H1 (cell line): ENCODE measurements around the gene AP4M1. TPM values are rescaled to one million over a fixed set of nuclear protein-coding genes. Genes with fewer than 3 reads are reported as not detected.

Experiments
- CTCF ChIA-PET: fragments of 300-600 bp; sonication (Branson Sonifier 250); formaldehyde crosslinking; loops from one replicate; lab custom pipeline; 2021; ENCODE audit not compliant: partially characterized antibody; lab: Charles Lee
- POLR2A ChIA-PET: fragments of 300-600 bp; sonication (Branson Sonifier 250); formaldehyde crosslinking; loops from one replicate; lab custom pipeline; 2021; ENCODE audit warnings: inconsistent platforms; ENCODE audit not compliant: partially characterized antibody; lab: Charles Lee
- DNase-seq, 2 experiments: peaks; one replicate each; pipeline versions ENCODE4 v3.0.0 to v3.0.0-alpha.2; 2010 to 2022; ENCODE audit warnings: low spot score in 2 of 2, low read depth in 1 of 2, mixed read lengths in 1 of 2
- FAIRE-seq: peaks from 2 replicates; lab custom pipeline; 2011; peaks lifted over from hg19 to GRCh38; lab: Jason Lieb, UNC
- H2AFZ ChIP-seq: 2 replicates; pipeline ENCODE4 v1.8.1; 2012; ENCODE audit warnings: low read length, inconsistent platforms
- H2AK5ac ChIP-seq: 2 replicates; pipeline ENCODE4 v1.6.1; 2013; ENCODE audit warnings: low read depth, low read length
- H2BK120ac ChIP-seq: replicated peaks from 2 replicates; pipeline ENCODE3; 2013; ENCODE audit warnings: low read depth, low read length, inconsistent platforms
- H2BK12ac ChIP-seq: 2 replicates; pipeline ENCODE4 v1.6.1; 2013; ENCODE audit warnings: low read depth, low read length
- H2BK15ac ChIP-seq: 2 replicates; pipeline ENCODE4 v1.6.1; 2013; ENCODE audit warnings: low read length
- H2BK20ac ChIP-seq: 2 replicates; pipeline ENCODE4 v1.6.1; 2013; ENCODE audit warnings: low read length
- H2BK5ac ChIP-seq: 2 replicates; pipeline ENCODE4 v1.6.1; 2013; ENCODE audit warnings: low read depth, low read length
- H3K14ac ChIP-seq: 2 replicates; pipeline ENCODE4 v1.6.1; 2013; ENCODE audit warnings: inconsistent platforms; ENCODE audit not compliant: insufficient read length
- H3K18ac ChIP-seq: 2 replicates; pipeline ENCODE4 v1.6.1; 2013; ENCODE audit warnings: low read length; ENCODE audit errors: extremely low read depth
- H3K23ac ChIP-seq: 2 replicates; pipeline ENCODE4 v1.6.1; 2013; ENCODE audit warnings: inconsistent platforms; ENCODE audit not compliant: insufficient read length
- H3K23me2 ChIP-seq: 2 replicates; pipeline ENCODE4 v1.6.1; 2013; ENCODE audit warnings: low read depth, low read length
- H3K27ac ChIP-seq: 2 replicates; pipeline ENCODE4 v1.6.1; 2011; ENCODE audit warnings: low read depth, low read length, inconsistent platforms
- H3K27me3 ChIP-seq, 4 experiments: replicated peaks in 1 of 4; 1 replicate in 1 of 4; 2 replicates in 3 of 4; pipeline versions ENCODE4 v1.6.1 to v1.8.1; 2011 to 2013; ENCODE audit warnings: low read length in 3 of 4, mild to moderate bottlenecking in 3 of 4, inconsistent platforms in 2 of 4, mixed read lengths in 2 of 4, moderate library complexity in 1 of 4; ENCODE audit not compliant: control insufficient read depth in 3 of 4, insufficient read depth in 3 of 4; ENCODE audit errors: extremely low read depth in 1 of 4
- H3K36me3 ChIP-seq, 4 experiments: 2 replicates each; pipeline versions ENCODE4 v1.6.1 to v1.8.1; 2011 to 2013; ENCODE audit warnings: mild to moderate bottlenecking in 4 of 4, low read length in 3 of 4, moderate library complexity in 2 of 4, control low read depth in 1 of 4, inconsistent platforms in 1 of 4; ENCODE audit not compliant: insufficient read depth in 4 of 4, control insufficient read depth in 2 of 4
- H3K4ac ChIP-seq: replicated peaks from 2 replicates; pipeline ENCODE3; 2013; ENCODE audit warnings: low read length, low read depth, mixed read lengths, inconsistent platforms; ENCODE audit not compliant: insufficient read length
- H3K4me1 ChIP-seq, 4 experiments: replicated peaks in 1 of 4; 1 replicate in 1 of 4; 2 replicates in 3 of 4; pipeline versions ENCODE4 v1.6.1 to v1.8.1; 2011 to 2013; ENCODE audit warnings: low read length in 3 of 4, inconsistent platforms in 2 of 4, mixed read lengths in 1 of 4; ENCODE audit not compliant: insufficient read depth in 4 of 4, control insufficient read depth in 3 of 4
- H3K4me2 ChIP-seq, 2 experiments: 2 replicates each; pipeline versions ENCODE4 v1.6.1 to v1.8.1; 2011 to 2013; ENCODE audit warnings: low read depth in 2 of 2, low read length in 2 of 2, control low read depth in 1 of 2, inconsistent platforms in 1 of 2, mild to moderate bottlenecking in 1 of 2; ENCODE audit not compliant: insufficient read depth in 1 of 2
- H3K4me3 ChIP-seq, 4 experiments: fragments of 200-600, 300-600 bp in 1 of 4; sonication (generic), shearing (Covaris generic), sonication (Bioruptor Twin) in 1 of 4; 2 replicates each; pipeline versions ENCODE4 v1.5.1 to v1.8.1; 2011 to 2016; ENCODE audit warnings: low read length in 4 of 4, low read depth in 3 of 4, control low read depth in 2 of 4, inconsistent platforms in 2 of 4, mild to moderate bottlenecking in 2 of 4, mixed read lengths in 1 of 4, moderate library complexity in 1 of 4; ENCODE audit not compliant: insufficient read depth in 2 of 4; ENCODE audit errors: extremely low read depth in 1 of 4
- H3K56ac ChIP-seq: replicated peaks from 2 replicates; pipeline ENCODE3; 2013; ENCODE audit warnings: low read depth, mild to moderate bottlenecking, mixed read lengths, low read length, inconsistent platforms; ENCODE audit not compliant: insufficient read length
- H3K79me1 ChIP-seq: 2 replicates; pipeline ENCODE4 v1.6.1; 2013; ENCODE audit warnings: low read depth, low read length, control low read depth
- H3K79me2 ChIP-seq, 2 experiments: 2 replicates each; pipeline versions ENCODE4 v1.6.1 to v1.8.1; 2012 to 2013; ENCODE audit warnings: low read length in 2 of 2, mild to moderate bottlenecking in 2 of 2, inconsistent platforms in 1 of 2; ENCODE audit not compliant: insufficient read depth in 2 of 2, control insufficient read depth in 1 of 2
- H3K9ac ChIP-seq, 4 experiments: replicated peaks in 1 of 4; 1 replicate in 1 of 4; 2 replicates in 3 of 4; pipeline versions ENCODE4 v1.6.1 to v1.8.1; 2011 to 2013; ENCODE audit warnings: low read depth in 3 of 4, low read length in 3 of 4, control low read depth in 2 of 4, mild to moderate bottlenecking in 2 of 4, moderate library complexity in 2 of 4, inconsistent platforms in 1 of 4; ENCODE audit errors: extremely low read depth in 1 of 4
- H3K9me3 ChIP-seq, 2 experiments: 2 replicates each; pipeline versions ENCODE4 v1.6.1 to v1.8.1; 2012 to 2013; ENCODE audit warnings: mild to moderate bottlenecking in 2 of 2, moderate library complexity in 2 of 2, control low read depth in 1 of 2, inconsistent platforms in 1 of 2, low read depth in 1 of 2, low read length in 1 of 2, mixed read lengths in 1 of 2; ENCODE audit not compliant: insufficient read depth in 2 of 2
- H4K20me1 ChIP-seq, 2 experiments: replicated peaks in 1 of 2; 2 replicates each; pipeline versions ENCODE3 to v1.8.1; 2011 to 2013; ENCODE audit warnings: inconsistent platforms in 2 of 2, low read length in 2 of 2, mild to moderate bottlenecking in 1 of 2; ENCODE audit not compliant: insufficient read depth in 2 of 2, control insufficient read depth in 1 of 2
- H4K5ac ChIP-seq: 2 replicates; pipeline ENCODE4 v1.6.1; 2013; ENCODE audit warnings: low read length, low read depth, mixed read lengths, inconsistent platforms; ENCODE audit not compliant: insufficient read length
- H4K8ac ChIP-seq: 2 replicates; pipeline ENCODE4 v1.8.0; 2013; ENCODE audit warnings: mild to moderate bottlenecking, moderate library complexity, low read length, inconsistent platforms; ENCODE audit not compliant: insufficient read depth; ENCODE audit errors: extremely low read depth
- H4K91ac ChIP-seq: replicated peaks from 2 replicates; pipeline ENCODE3; 2013; ENCODE audit warnings: low read length, mixed read lengths, inconsistent platforms; ENCODE audit not compliant: insufficient read length
- ASH2L ChIP-seq: fragments of 200-600, 300-600 bp; sonication (generic); IDR thresholded peaks from one replicate; pipeline ENCODE4 v1.7.1; 2017; ENCODE audit warnings: low read length
- ATF3 ChIP-seq: IDR thresholded peaks from 2 replicates; pipeline ENCODE4 v1.6.1; 2011; ENCODE audit warnings: low read depth, mild to moderate bottlenecking, low read length; ENCODE audit not compliant: insufficient read depth
- BACH1 ChIP-seq: IDR thresholded peaks from 2 replicates; pipeline ENCODE4 v1.6.1; 2012; ENCODE audit warnings: low read length, improper control_type of control experiment
- CTCF ChIP-seq, 3 experiments: IDR thresholded peaks; 1 replicate in 2 of 3; 2 replicates in 1 of 3; pipeline versions ENCODE4 v1.5.1 to v1.6.1; 2011; ENCODE audit warnings: low read length in 3 of 3, mild to moderate bottlenecking in 3 of 3, inconsistent platforms in 2 of 3, low read depth in 1 of 3, moderate library complexity in 1 of 3; ENCODE audit not compliant: insufficient read depth in 1 of 3; ENCODE audit errors: control extremely low read depth in 1 of 3
- FOSL1 ChIP-seq: IDR thresholded peaks from 2 replicates; pipeline ENCODE4 v1.6.1; 2011; ENCODE audit warnings: mild to moderate bottlenecking, low read depth, low read length, moderate library complexity; ENCODE audit not compliant: insufficient read depth
- KDM4A ChIP-seq: IDR thresholded peaks from one replicate; pipeline ENCODE4 v1.7.1; 2012; ENCODE audit warnings: low read depth, mild to moderate bottlenecking, moderate library complexity, low read length, inconsistent platforms; ENCODE audit not compliant: severe bottlenecking
- KDM5A ChIP-seq: fragments of 200-600 bp; IDR thresholded peaks from 2 replicates; pipeline ENCODE4 v1.7.1; 2012; ENCODE audit warnings: mild to moderate bottlenecking, low read length, inconsistent platforms, mixed read lengths
- MAX ChIP-seq: IDR thresholded peaks from 2 replicates; pipeline ENCODE4 v1.6.1; 2012; ENCODE audit warnings: inconsistent platforms
- POLR2A ChIP-seq, 2 experiments: IDR thresholded peaks; 1 replicate in 1 of 2; 2 replicates in 1 of 2; pipeline ENCODE4 v1.6.1; 2011; ENCODE audit warnings: low read depth in 2 of 2, low read length in 2 of 2, mild to moderate bottlenecking in 2 of 2; ENCODE audit errors: control extremely low read depth in 1 of 2
- POU5F1 ChIP-seq: IDR thresholded peaks from 2 replicates; pipeline ENCODE4 v1.6.1; 2011; ENCODE audit warnings: low read depth, mild to moderate bottlenecking, low read length, moderate library complexity
- SAP30 ChIP-seq: fragments of 300-600 bp; sonication (generic); IDR thresholded peaks from 2 replicates; pipeline ENCODE4 v1.7.1; 2012; ENCODE audit warnings: low read length, moderate library complexity, mild to moderate bottlenecking, inconsistent platforms; ENCODE audit not compliant: insufficient read depth, insufficient replicate concordance
- TBP ChIP-seq: IDR thresholded peaks from 2 replicates; pipeline ENCODE4 v1.6.1; 2011; ENCODE audit warnings: low read depth, low read length, improper control_type of control experiment
- polyA plus RNA-seq, 7 experiments: library from polyadenylated mRNA; depleted of rRNA in 3 of 7; stranded (reverse) in 5 of 7; unstranded in 2 of 7; fragments of >200 nt in 5 of 7; fragments of 200-250 nt in 2 of 7; gene quantifications; 1 replicate in 5 of 7; 2 replicates in 1 of 7; 4 replicates in 1 of 7; pipeline versions ENCODE4 v1.2.1 to v1.2.3, GENCODE V29; 2011 to 2013; ENCODE audit warnings: missing spikeins in 2 of 7, mixed read lengths in 2 of 7
- total RNA-seq: library from RNA; stranded (reverse); fragmentation: NEBNext Ultra II Directional; extraction: Animal tissue kit (Norgen Biotek cat#: 25700); gene quantifications from 2 replicates; pipeline ENCODE4 v1.2.1, GENCODE V29; 2021

Gene AP4M1
- total and polyA plus RNA-seq, 2 of the 8 experiments (the other 6 are each of a cell fraction or from before 2014, with no cell fraction given): 15.2 to 16.6 TPM

- Histone ChIP-seq H3K36me3 (peaks cover 8 to 47% (median 26%) of the 10 kb centered on the region in 4 experiments), H3K4me1 (peaks cover 0 to 11% (median 4%) of the 10 kb centered on the region in 4 experiments; a peak in 5 of 7 replicates), H3K4ac (no peak overlapping the region), H3K56ac (no peak overlapping the region), H4K91ac (no peak overlapping the region), H3K79me2 (peaks cover 0 to 12% of the 10 kb centered on the region in 2 experiments; a peak in 2 of 4 replicates), H2BK5ac (no peak overlapping the region), H4K20me1 (peaks cover 14 to 28% of the 10 kb centered on the region in 2 experiments), H3K4me2 (no peak overlapping the region), H3K9me3 (no peaks in the 10 kb centered on the region), H3K14ac (no peak overlapping the region), H3K27me3 (no peaks in the 10 kb centered on the region), H3K9ac (no peak overlapping the region), H2AFZ (no peak overlapping the region), H3K18ac (no peak overlapping the region), H2BK20ac (no peak overlapping the region), H2BK15ac (no peak overlapping the region), H2BK120ac (no peak overlapping the region), H3K4me3 (no peak overlapping the region), H3K27ac (no peak overlapping the region), H4K8ac (no peak overlapping the region), H3K79me1 (no peaks in the 10 kb centered on the region; the same call in 1 of the 2 replicates), H2BK12ac (no peak overlapping the region), H2AK5ac (no peak overlapping the region), H4K5ac (no peak overlapping the region), H3K23ac (no peak overlapping the region), H3K23me2 (peaks cover 4% of the 10 kb centered on the region)
- POLR2A ChIA-PET: interaction anchor here (0.6 to 9.9 kb wide), 3 partner anchors 12 to 52 kb away, joined by 3 to 145 read pairs (median 4); partner anchors contain the start of gene GAL3ST4
- DNase-seq (no peak), FAIRE-seq (no peak)
- CTCF ChIA-PET: interaction anchor here (0.7 to 7.9 kb wide), 2 partner anchors 10 to 19 kb away, joined by 3 to 83 read pairs; no protein-coding TSS in a partner anchor
- TF ChIP-seq KDM4A (no peak), ATF3 (no peak), POLR2A (IDR thresholded peaks at IDR 0.05; ENCODE audit: control extremely low read depth in 1 of 2, low read depth in 2 of 2, low read length in 2 of 2) (no peak), BACH1 (no peak), TBP (no peak), KDM5A (no peak), CTCF (IDR thresholded peaks at IDR 0.05; ENCODE audit: control extremely low read depth in 1 of 3, insufficient read depth in 1 of 3, low read depth in 1 of 3, low read length in 3 of 3) (no peak), FOSL1 (no peak), MAX (no peak), SAP30 (no peak), ASH2L (no peak), POU5F1 (no peak)
Measured at GRCh38 chr7:100152404-100152803, 51.0 kb downstream of the AP4M1 start.
